Measurements from ENCODE around the gene DNAH14.
A peak's percentile ranks its signal among the peaks of the same experiment; 100 is the strongest.

The DNAH14 gene

GRCh38 chr1:225425201-225425786, 495.8 kb downstream of the DNAH14 start:
- FAIRE-seq, result peak; percentile 56
- TF ChIP-seq POU2F2 (IDR thresholded peaks at IDR 0.05; ENCODE audit: low read depth, low read length) (no peak), PAX5 (IDR thresholded peaks at IDR 0.05; ENCODE audit: insufficient read depth, low read length, severe bottlenecking) (no peak), POLR2A (IDR thresholded peaks at IDR 0.05; ENCODE audit: low read depth, low read length) (no peak), POLR2AphosphoS5 (IDR thresholded peaks at IDR 0.05; ENCODE audit: low read depth, low read length) (no peak), TAF1 (IDR thresholded peaks at IDR 0.05; ENCODE audit: low read depth, low read length) (no peak), SPI1 (IDR thresholded peaks at IDR 0.05; ENCODE audit: low read depth, low read length) (no peak)
- no peak for DNase-seq (ENCODE audit: insufficient read length, low spot score)

- peak; percentile 70 for FAIRE-seq
- TF ChIP-seq SPI1 (IDR thresholded peaks at IDR 0.05; ENCODE audit: low read depth, low read length) (no peak), POU2F2 (IDR thresholded peaks at IDR 0.05; ENCODE audit: low read depth, low read length) (no peak), POLR2AphosphoS5 (IDR thresholded peaks at IDR 0.05; ENCODE audit: low read depth, low read length) (no peak), POLR2A (IDR thresholded peaks at IDR 0.05; ENCODE audit: low read depth, low read length) (no peak), TAF1 (IDR thresholded peaks at IDR 0.05; ENCODE audit: low read depth, low read length) (no peak), PAX5 (IDR thresholded peaks at IDR 0.05; ENCODE audit: insufficient read depth, low read length, severe bottlenecking) (no peak)
- no peak for DNase-seq (ENCODE audit: insufficient read length, low spot score)
These were observed 497.1 kb downstream of the DNAH14 start for GRCh38 chr1:225426395-225427234.

- DNase-seq (ENCODE audit: insufficient read length, low spot score) (peak; percentile 47), FAIRE-seq (no peak)
- no peak for TF ChIP-seq PAX5 (IDR thresholded peaks at IDR 0.05; ENCODE audit: insufficient read depth, low read length, severe bottlenecking)
- no peak for TF ChIP-seq POLR2AphosphoS5 (IDR thresholded peaks at IDR 0.05; ENCODE audit: low read depth, low read length)
- no peak for TF ChIP-seq POU2F2 (IDR thresholded peaks at IDR 0.05; ENCODE audit: low read depth, low read length)
- TF ChIP-seq SPI1 (IDR thresholded peaks at IDR 0.05; ENCODE audit: low read depth, low read length), result no peak
- no peak for TF ChIP-seq POLR2A (IDR thresholded peaks at IDR 0.05; ENCODE audit: low read depth, low read length)
- no peak for TF ChIP-seq TAF1 (IDR thresholded peaks at IDR 0.05; ENCODE audit: low read depth, low read length)
These were observed 498.0 kb downstream of the DNAH14 start, which contains the start of gene LBR for GRCh38 chr1:225427235-225428067. Gene LBR, minus strand, starts transcription at chr1:225428038. Its CDS starts 3,963 bp downstream, at chr1:225424075.

GRCh38 chr1:225428068-225428880, 498.8 kb downstream of the DNAH14 start:
- peak; percentile 92 for FAIRE-seq
- DNase-seq (ENCODE audit: insufficient read length, low spot score), result peak; percentile 94
- peak; percentile 0 for TF ChIP-seq PAX5 (IDR thresholded peaks at IDR 0.05; ENCODE audit: insufficient read depth, low read length, severe bottlenecking)
- TF ChIP-seq TAF1 (IDR thresholded peaks at IDR 0.05; ENCODE audit: low read depth, low read length), result peak; percentile 33; the same call in 1 of the 2 replicates
- TF ChIP-seq POLR2A (IDR thresholded peaks at IDR 0.05; ENCODE audit: low read depth, low read length), result peak; percentile 53; the same call in 1 of the 2 replicates
- 0 out of 2 replicates have a peak, but pooled peaks have one; percentile 9 for TF ChIP-seq POU2F2 (IDR thresholded peaks at IDR 0.05; ENCODE audit: low read depth, low read length)
- no peak for TF ChIP-seq POLR2AphosphoS5 (IDR thresholded peaks at IDR 0.05; ENCODE audit: low read depth, low read length)
- TF ChIP-seq SPI1 (IDR thresholded peaks at IDR 0.05; ENCODE audit: low read depth, low read length), result no peak

- TF ChIP-seq POLR2A (IDR thresholded peaks at IDR 0.05; ENCODE audit: low read depth, low read length) (no peak), PAX5 (IDR thresholded peaks at IDR 0.05; ENCODE audit: insufficient read depth, low read length, severe bottlenecking) (no peak), POLR2AphosphoS5 (IDR thresholded peaks at IDR 0.05; ENCODE audit: low read depth, low read length) (no peak), POU2F2 (IDR thresholded peaks at IDR 0.05; ENCODE audit: low read depth, low read length) (no peak), TAF1 (IDR thresholded peaks at IDR 0.05; ENCODE audit: low read depth, low read length) (no peak), SPI1 (IDR thresholded peaks at IDR 0.05; ENCODE audit: low read depth, low read length) (no peak)
- DNase-seq (ENCODE audit: insufficient read length, low spot score), result no peak
- no peak for FAIRE-seq
These were observed 499.5 kb downstream of the DNAH14 start for GRCh38 chr1:225428881-225429455.

GRCh38 chr1:225430301-225430700, 500.8 kb downstream of the DNAH14 start:
- TF ChIP-seq PAX5 (IDR thresholded peaks at IDR 0.05; ENCODE audit: insufficient read depth, low read length, severe bottlenecking), result no peak
- no peak for FAIRE-seq
- no peak for DNase-seq (ENCODE audit: insufficient read length, low spot score)

- no peak for DNase-seq (ENCODE audit: insufficient read length, low spot score)
- FAIRE-seq, result no peak
- TF ChIP-seq TAF1 (IDR thresholded peaks at IDR 0.05; ENCODE audit: low read depth, low read length) (no peak), POU2F2 (IDR thresholded peaks at IDR 0.05; ENCODE audit: low read depth, low read length) (no peak), SPI1 (IDR thresholded peaks at IDR 0.05; ENCODE audit: low read depth, low read length) (no peak), POLR2AphosphoS5 (IDR thresholded peaks at IDR 0.05; ENCODE audit: low read depth, low read length) (no peak), POLR2A (IDR thresholded peaks at IDR 0.05; ENCODE audit: low read depth, low read length) (no peak), PAX5 (IDR thresholded peaks at IDR 0.05; ENCODE audit: insufficient read depth, low read length, severe bottlenecking) (no peak)
These were observed 501.8 kb downstream of the DNAH14 start for GRCh38 chr1:225431081-225431863.
